Adipose tissue (tissue), 3 donors: Measurements from ENCODE around the gene OPCML. TPM values are rescaled to one million over a fixed set of nuclear protein-coding genes. Genes with fewer than 3 reads are reported as not detected.

Experiments used
- H3K27ac ChIP-seq: one replicate; pipeline ENCODE4 v1.5.1; 2013; ENCODE audit warnings: low read depth, low read length
- WGBS, 3 donors: extraction: QIAGEN DNeasy Blood & Tissue Kit; methylation state at CpG; one replicate each; pipeline ENCODE4 v1.1.7; 2013; 5-methylcytosine and 5-hydroxymethylcytosine counted together
- polyA plus RNA-seq, 3 donors: library from polyadenylated mRNA; stranded (reverse); fragments of 200-250 nt; gene quantifications; one replicate each; pipeline ENCODE4 v1.2.3, GENCODE V29; 2013
- donor health status: healthy with polysubstance abuse.
- donor health status: Bipolar disorder and iron deficiency.
- donor health status: healthy.

OPCML gene
- under 1 TPM in 2 of 3 donors, not detected in 1; 0.01 to 0.04 TPM for polyA plus RNA-seq

- 1 to 3% (median 2%) methylated on average over 27 of the region's 27 CpGs for WGBS, 3 donors
These were observed at the start of gene OPCML for GRCh38 chr11:133531971-133532651. TSS of gene OPCML (minus strand) at chr11:133532501.

GRCh38 chr11:133581091-133581490, 48.8 kb upstream of the OPCML start:
- 80 to 86% (median 84%) methylated on average over 6 of the region's 6 CpGs for WGBS, 3 donors
- H3K27ac ChIP-seq, result no peak overlapping the region

More at GRCh38 chr11:133531971-133532651, at the start of gene OPCML:
- no peak within 1 kb of the TSS for H3K27ac ChIP-seq

GRCh38 chr11:133579165-133580031, 47.1 kb upstream of the OPCML start:
- 52 to 62% (median 61%) methylated on average over 35 to 38 of the region's 38 CpGs for WGBS, 3 donors
- no peak overlapping the region for H3K27ac ChIP-seq

GRCh38 chr11:133577403-133577802, 45.1 kb upstream of the OPCML start:
- H3K27ac ChIP-seq, result no peak overlapping the region
- 85 to 99% (median 91%) methylated on average over 3 of the region's 3 CpGs for WGBS, 3 donors

DNA sequence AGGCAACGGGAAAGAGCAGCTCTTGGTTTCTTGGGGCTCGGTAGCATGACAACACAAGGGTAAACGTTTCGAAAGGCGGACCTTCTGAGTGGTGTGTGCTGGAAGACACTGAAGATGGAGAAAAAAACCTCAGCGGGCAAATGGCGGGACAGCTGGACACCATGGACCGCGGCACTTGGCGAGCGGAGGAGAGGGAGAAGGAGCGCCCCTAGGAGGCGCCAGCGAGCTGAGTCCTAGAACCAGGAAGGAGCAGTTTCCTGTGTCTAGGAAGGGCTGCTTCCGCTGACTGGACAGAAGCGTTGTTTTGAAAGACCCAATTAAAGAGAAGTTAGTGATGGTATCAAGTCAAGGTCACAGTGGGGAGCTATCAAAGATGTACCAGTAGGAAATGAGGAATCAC, 44.0 kb upstream of the OPCML start:
- no peak overlapping the region for H3K27ac ChIP-seq
- 65 to 78% (median 69%) methylated on average over 16 of the region's 16 CpGs for WGBS, 3 donors

DNA sequence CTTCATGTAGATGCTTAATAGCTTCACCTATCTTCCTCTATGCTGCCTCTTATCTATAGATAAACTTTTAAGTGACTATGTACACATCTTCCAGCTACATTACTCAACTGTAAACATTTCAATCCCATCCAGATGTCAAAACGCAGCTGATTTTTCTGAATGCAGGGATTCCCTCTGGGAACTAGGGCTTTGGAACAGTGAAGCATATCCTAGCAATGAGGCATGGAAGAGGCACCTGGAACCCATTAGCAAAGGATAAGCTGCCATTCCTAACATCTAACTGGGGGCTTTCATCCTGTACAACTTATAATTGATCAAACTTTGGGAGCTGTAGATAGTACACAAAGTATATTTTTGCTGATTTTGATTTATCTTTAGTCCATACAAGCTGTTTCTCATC, 40.8 kb upstream of the OPCML start:
- H3K27ac ChIP-seq, result no peak overlapping the region
- WGBS, 3 donors, result 28 to 64% (median 63%) methylated on average over 1 of the region's 1 CpG

DNA sequence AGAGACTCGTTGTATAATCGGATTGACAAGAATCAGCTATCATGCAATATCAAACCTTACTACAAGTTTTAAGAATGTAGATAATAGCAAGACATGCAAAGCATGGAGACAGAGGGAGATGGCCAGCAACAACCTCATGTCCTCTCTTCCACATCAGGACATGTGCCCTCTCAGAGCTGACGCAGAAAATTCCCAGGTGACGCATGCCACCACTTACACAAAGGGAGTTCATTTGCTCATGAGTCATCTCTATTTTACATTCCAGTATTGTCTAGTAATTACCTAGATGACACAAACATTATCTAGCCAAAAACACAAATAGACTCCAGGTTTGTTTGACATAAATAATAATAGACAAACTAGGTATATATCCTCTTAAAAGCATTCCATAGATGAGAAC, 38.1 kb upstream of the OPCML start:
- 79 to 90% (median 87%) methylated on average over 4 of the region's 4 CpGs for WGBS, 3 donors
- no peak overlapping the region for H3K27ac ChIP-seq

DNA sequence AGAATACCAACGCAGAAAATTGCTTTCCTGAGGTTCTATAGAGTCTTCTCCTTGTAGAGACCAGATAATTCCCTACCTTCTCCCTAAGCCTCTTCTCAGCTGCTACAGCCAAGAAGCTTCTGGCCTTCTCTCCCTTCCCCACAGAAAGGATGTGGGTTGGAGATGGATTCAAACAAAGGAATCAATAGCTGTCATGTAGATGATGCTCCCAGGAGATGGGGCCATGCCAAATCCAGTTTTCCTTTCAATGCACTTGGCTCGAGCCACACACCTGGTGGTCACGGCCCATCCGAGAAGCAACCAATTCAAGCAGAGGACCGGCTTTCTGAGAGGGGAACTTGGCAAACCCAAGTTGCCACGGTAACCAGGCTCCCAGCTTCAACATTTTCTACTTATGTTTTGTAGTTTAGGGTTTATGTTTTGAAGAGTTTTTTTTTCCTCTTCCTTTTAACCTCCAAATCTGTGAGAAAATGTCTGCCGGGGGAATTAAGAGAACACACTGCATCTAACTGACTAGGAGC, 31.3 kb upstream of the OPCML start:
- 74 to 83% (median 81%) methylated on average over 7 of the region's 7 CpGs for WGBS, 3 donors

GRCh38 chr11:133560472-133560855, 28.2 kb upstream of the OPCML start:
- no peak overlapping the region for H3K27ac ChIP-seq
- WGBS, 3 donors, result 53 to 77% (median 65%) methylated on average over 9 of the region's 9 CpGs

More for the DNA sequence above, 31.3 kb upstream of the OPCML start:
- no peak overlapping the region for H3K27ac ChIP-seq

- 72 to 84% (median 80%) methylated on average over 10 of the region's 10 CpGs for WGBS, 3 donors
- no peak overlapping the region for H3K27ac ChIP-seq
These were observed 27.7 kb upstream of the OPCML start for GRCh38 chr11:133559833-133560471.

- 37 to 72% (median 64%) methylated on average over 6 of the region's 6 CpGs for whole genome bisulfite sequencing, 3 donors
- no peak overlapping the region for H3K27ac ChIP-seq
These were observed 27.1 kb upstream of the OPCML start for GRCh38 chr11:133559382-133559781.

DNA sequence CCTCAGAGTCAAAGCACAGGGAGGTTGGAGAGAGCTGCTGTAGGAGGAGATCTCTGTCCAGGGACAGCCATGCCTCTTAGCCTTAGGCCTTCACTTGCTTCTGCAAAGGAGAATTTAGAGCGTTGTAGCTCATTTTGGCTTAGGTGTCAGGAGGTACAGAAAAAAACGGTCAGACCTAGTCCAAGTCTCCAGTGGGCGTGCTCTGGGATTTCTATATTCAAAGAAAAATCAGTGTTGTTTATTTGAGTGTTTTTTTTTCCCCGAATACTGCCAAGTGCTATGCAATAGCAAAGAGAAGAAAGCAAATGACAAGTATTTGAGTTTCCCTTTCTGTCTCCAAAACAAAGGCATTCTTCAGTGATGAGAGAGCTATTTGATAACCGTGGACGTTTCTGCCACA, 22.7 kb upstream of the OPCML start:
- 35 to 54% (median 44%) methylated on average over 6 of the region's 6 CpGs for WGBS, 3 donors
- H3K27ac ChIP-seq, result no peak overlapping the region

DNA sequence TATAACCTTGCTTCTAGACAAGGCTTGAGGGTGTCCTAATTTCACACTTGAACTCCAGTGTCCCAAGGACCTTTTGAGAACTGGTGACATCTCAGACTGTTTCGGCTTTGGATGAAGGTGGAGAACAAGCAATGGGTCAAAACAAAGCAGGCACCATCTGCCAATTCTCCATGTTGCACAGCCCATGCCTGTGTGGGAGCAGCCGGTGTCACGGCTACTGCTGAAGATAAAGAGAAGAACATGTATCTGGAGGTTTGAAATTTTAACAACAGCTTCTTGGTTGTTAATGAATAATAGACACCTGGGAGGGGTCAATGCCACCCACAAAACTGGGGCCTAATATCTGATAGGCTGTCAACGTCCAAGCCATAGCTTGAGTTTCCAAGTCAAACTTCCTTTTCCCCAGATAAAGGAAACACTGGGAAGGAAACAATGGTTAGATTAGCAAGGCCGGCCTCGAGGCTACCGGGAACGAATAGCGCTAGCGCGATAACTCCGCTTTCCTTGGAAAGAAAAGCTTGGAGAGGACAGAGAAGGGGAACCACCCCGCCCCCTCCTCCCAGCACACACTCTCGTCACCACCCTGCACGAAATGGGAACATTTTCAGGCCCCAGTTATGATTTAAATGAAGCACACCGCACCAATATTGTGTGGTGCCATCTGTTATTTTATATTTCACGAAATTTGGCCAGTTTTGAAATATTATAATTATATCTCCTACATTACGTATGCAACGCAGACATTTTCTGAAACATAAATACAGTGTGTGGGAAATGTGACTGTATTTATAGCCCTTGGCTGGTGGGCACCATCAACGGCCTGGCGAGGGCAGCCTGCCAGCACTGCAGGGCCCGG, 21.8 kb upstream of the OPCML start:
- H3K27ac ChIP-seq, result no peak overlapping the region
- 64 to 80% (median 70%) methylated on average over 21 to 22 of the region's 22 CpGs for WGBS, 3 donors

DNA sequence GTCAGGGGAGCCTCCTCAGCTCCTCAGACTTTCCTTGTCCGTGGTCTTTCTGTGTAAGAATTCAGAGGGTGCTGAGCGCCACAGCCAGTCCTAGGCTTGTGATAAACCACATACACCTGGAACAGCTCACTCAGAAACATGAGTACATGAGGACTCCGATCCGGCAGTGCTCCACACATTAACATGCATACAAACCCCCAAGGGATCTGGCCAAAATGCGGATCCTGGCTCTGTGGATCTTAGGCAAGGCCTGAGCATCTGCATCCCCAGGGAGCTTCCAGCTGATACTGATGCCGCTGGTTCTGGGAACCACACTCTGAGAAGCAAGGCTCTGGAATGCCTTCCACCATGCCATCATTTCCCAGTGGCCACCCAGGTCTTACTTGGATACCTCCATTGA, 20.6 kb upstream of the OPCML start:
- 85 to 92% (median 86%) methylated on average over 6 of the region's 6 CpGs for WGBS, 3 donors
- H3K27ac ChIP-seq, result no peak overlapping the region

GRCh38 chr11:133551064-133551463, 18.8 kb upstream of the OPCML start:
- no peak overlapping the region for H3K27ac ChIP-seq
- WGBS, 3 donors, result 75 to 79% (median 76%) methylated on average over 5 of the region's 5 CpGs

- no peak overlapping the region for H3K27ac ChIP-seq
- WGBS, 3 donors, result 21 to 59% (median 47%) methylated on average over 3 of the region's 3 CpGs
These were observed 17.5 kb upstream of the OPCML start for GRCh38 chr11:133549826-133550225.

DNA sequence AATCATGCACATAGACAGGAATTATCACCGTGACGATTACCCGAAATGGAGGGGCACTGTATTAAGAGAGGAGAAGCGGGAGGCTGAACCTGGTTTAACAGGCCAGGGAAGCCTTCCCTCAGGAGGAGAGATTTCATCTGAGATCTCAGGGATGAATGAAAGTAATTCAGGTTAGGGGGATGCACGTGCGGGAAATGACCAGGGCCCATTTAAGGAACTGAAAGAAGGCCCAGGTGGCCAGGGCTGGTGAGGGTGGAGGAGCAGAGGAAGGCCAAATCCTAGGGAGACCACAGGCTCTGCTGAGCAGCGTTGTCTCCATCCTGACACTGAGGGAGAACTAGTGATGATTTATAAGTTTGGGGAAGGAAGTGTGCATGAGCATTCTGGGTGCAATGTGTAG, 16.3 kb upstream of the OPCML start:
- H3K27ac ChIP-seq, result no peak overlapping the region
- 83 to 91% (median 85%) methylated on average over 7 of the region's 7 CpGs for WGBS, 3 donors
